Activated B cell treated with CpG ODN at 0.5 μM for 24 hours (primary cell): ENCODE data around the gene SPRED1. TPM values are rescaled to one million over a fixed set of nuclear protein-coding genes. Genes with fewer than 3 reads are reported as not detected.

ENCODE experiments used
- ATAC-seq: fragments of 200-7000 bp; cut with Tn5 transposase; one replicate; pipeline ENCODE4 v1.10.0; 2021; ENCODE audit warnings: low read depth, mild to moderate bottlenecking, moderate library complexity
- CTCF ChIA-PET: fragments of 350-600 bp; sonication (Branson Sonifier 250); formaldehyde crosslinking; loops from one replicate; lab custom pipeline; 2021; ENCODE audit warnings: antibody characterized with exemption; lab: Charles Lee
- POLR2A ChIA-PET: fragments of 350-600 bp; sonication (Branson Sonifier 250); formaldehyde crosslinking; loops from one replicate; lab custom pipeline; 2021; ENCODE audit warnings: antibody characterized with exemption; lab: Charles Lee
- DNase-seq: peaks from one replicate; pipeline ENCODE4 v3.0.0; 2022
- H3K27ac Mint-ChIP-seq: one replicate; pipeline ENCODE4 v1.8.0; 2020; ENCODE audit warnings: mixed read lengths
- H3K27me3 Mint-ChIP-seq: one replicate; pipeline ENCODE4 v1.8.0; 2021; ENCODE audit warnings: mixed read lengths
- H3K36me3 Mint-ChIP-seq: one replicate; pipeline ENCODE4 v1.8.0; 2021; ENCODE audit warnings: low read depth, mixed read lengths
- H3K4me1 Mint-ChIP-seq: one replicate; pipeline ENCODE4 v1.8.0; 2021; ENCODE audit warnings: mixed read lengths
- H3K4me3 Mint-ChIP-seq: one replicate; pipeline ENCODE4 v1.8.0; 2020; ENCODE audit warnings: mild to moderate bottlenecking, mixed read lengths
- H3K9me3 Mint-ChIP-seq: one replicate; pipeline ENCODE4 v1.8.0; 2020; ENCODE audit warnings: mixed read lengths
- CTCF ChIP-seq: fragments of 200-600 bp; IDR thresholded peaks from one replicate; pipeline ENCODE4 v1.8.0; 2022; ENCODE audit warnings: antibody characterized with exemption, mild to moderate bottlenecking
- intact Hi-C: fragments of 100-400 bp; cut with micrococcal nuclease; formaldehyde crosslinking; loops from one replicate; pipeline ENCODE4 v1.15.1; 2024
- total RNA-seq: library from RNA; stranded (reverse); gene quantifications from 2 replicates; pipeline ENCODE4 v1.2.3, GENCODE V29; 2022

SPRED1 gene
- total RNA-seq, 1 donor from 2014 or later: 1.4 TPM

- no peaks in the 10 kb centered on the region for H3K4me1 Mint-ChIP-seq
- no peak for ATAC-seq
- H3K9me3 Mint-ChIP-seq: no peaks in the 10 kb centered on the region
- no peak for TF ChIP-seq CTCF
- no peak overlapping the region for H3K27ac Mint-ChIP-seq
- no peak overlapping the region for H3K4me3 Mint-ChIP-seq
- intact Hi-C loops: no loop called here
- H3K27me3 Mint-ChIP-seq: peaks cover 3% of the 10 kb centered on the region
- POLR2A ChIA-PET: no interaction called here
- CTCF ChIA-PET: no interaction called here
- H3K36me3 Mint-ChIP-seq: no peaks in the 10 kb centered on the region
- no peak for DNase-seq
Measured at GRCh38 chr15:38216763-38217162, 35.9 kb upstream of the SPRED1 start.

GRCh38 chr15:38217191-38217595 is 35.4 kb upstream of the SPRED1 start:
- no peak overlapping the region for H3K27ac Mint-ChIP-seq
- H3K36me3 Mint-ChIP-seq: no peaks in the 10 kb centered on the region
- ATAC-seq: no peak
- intact Hi-C loops: no loop called here
- DNase-seq: no peak
- POLR2A ChIA-PET: no interaction called here
- H3K4me1 Mint-ChIP-seq: no peaks in the 10 kb centered on the region
- peaks cover 3% of the 10 kb centered on the region for H3K27me3 Mint-ChIP-seq
- TF ChIP-seq CTCF: no peak
- CTCF ChIA-PET: no interaction called here
- no peak overlapping the region for H3K4me3 Mint-ChIP-seq
- no peaks in the 10 kb centered on the region for H3K9me3 Mint-ChIP-seq

- Mint-ChIP-seq H3K27ac (no peak overlapping the region), H3K4me1 (no peaks in the 10 kb centered on the region), H3K9me3 (no peaks in the 10 kb centered on the region), H3K4me3 (no peak overlapping the region), H3K36me3 (no peaks in the 10 kb centered on the region), H3K27me3 (no peaks in the 10 kb centered on the region)
- no peak for ATAC-seq
- no peak for TF ChIP-seq CTCF
- DNase-seq: no peak
- ChIA-PET CTCF (no interaction called here), POLR2A (interaction anchor here (0.7 kb wide), 1 partner anchor 8 kb away, joined by 6 read pairs; no protein-coding TSS in a partner anchor)
- intact Hi-C loops: no loop called here
Measured at GRCh38 chr15:38217788-38218609, 34.6 kb upstream of the SPRED1 start.

- H3K4me3 Mint-ChIP-seq: no peak overlapping the region
- no peak overlapping the region for H3K27ac Mint-ChIP-seq
- DNase-seq: no peak
- H3K9me3 Mint-ChIP-seq: no peaks in the 10 kb centered on the region
- no peak for ATAC-seq
- CTCF ChIA-PET: no interaction called here
- no peaks in the 10 kb centered on the region for H3K27me3 Mint-ChIP-seq
- H3K36me3 Mint-ChIP-seq: no peaks in the 10 kb centered on the region
- no peaks in the 10 kb centered on the region for H3K4me1 Mint-ChIP-seq
- TF ChIP-seq CTCF: no peak
- intact Hi-C loops: no loop called here
- POLR2A ChIA-PET: no interaction called here
Measured at GRCh38 chr15:38220606-38221273, 31.9 kb upstream of the SPRED1 start.

- ATAC-seq: no peak
Measured at GRCh38 chr15:38224486-38224885, 28.1 kb upstream of the SPRED1 start.

More at GRCh38 chr15:38224486-38224885, 28.1 kb upstream of the SPRED1 start:
- H3K36me3 Mint-ChIP-seq: no peaks in the 10 kb centered on the region
- no peak for DNase-seq
- no peak overlapping the region for H3K4me3 Mint-ChIP-seq
- no peaks in the 10 kb centered on the region for H3K27me3 Mint-ChIP-seq
- ChIA-PET POLR2A (no interaction called here), CTCF (no interaction called here)
- no peaks in the 10 kb centered on the region for H3K4me1 Mint-ChIP-seq
- TF ChIP-seq CTCF: no peak
- intact Hi-C loops: no loop called here
- no peaks in the 10 kb centered on the region for H3K9me3 Mint-ChIP-seq
- H3K27ac Mint-ChIP-seq: no peak overlapping the region
